GM12878 (cell line): ENCODE results near the gene COL15A1.

ENCODE experiments used
- BHLHE40 ChIP-seq, 2 experiments: fragments of 450-650 bp in 1 of 2; IDR thresholded peaks; 2 replicates each; pipeline ENCODE4 v1.6.1; 2011 to 2017; ENCODE audit warnings: low read depth in 2 of 2, borderline replicate concordance in 1 of 2, improper control_type of control experiment in 1 of 2, low read length in 1 of 2, mild to moderate bottlenecking in 1 of 2
- EGR1 ChIP-seq, 2 experiments: IDR thresholded peaks; 1 replicate in 1 of 2; 2 replicates in 1 of 2; pipeline ENCODE4 v1.6.1; 2011 to 2012; ENCODE audit warnings: low read depth in 2 of 2, low read length in 2 of 2, borderline replicate concordance in 1 of 2, mild to moderate bottlenecking in 1 of 2, moderate library complexity in 1 of 2
- SP1 ChIP-seq: IDR thresholded peaks from one replicate; pipeline ENCODE4 v1.6.1; 2011; ENCODE audit warnings: low read depth, low read length
- YY1 ChIP-seq: IDR thresholded peaks from 2 replicates; pipeline ENCODE4 v1.6.1; 2011; ENCODE audit warnings: low read depth, mild to moderate bottlenecking, low read length
- TF ChIP-seq, protein P1 (sequence below), 3 experiments: IDR thresholded peaks in 2 of 3; conservative IDR thresholded peaks in 1 of 3; 2 replicates each; pipeline ENCODE4 v1.5.1; 2011; ENCODE audit warnings: low read depth in 3 of 3, low read length in 3 of 3, mild to moderate bottlenecking in 3 of 3, control low read depth in 2 of 3, moderate library complexity in 2 of 3, inconsistent platforms in 1 of 3, mixed read lengths in 1 of 3; ENCODE audit not compliant: control insufficient read depth in 2 of 3, insufficient read depth in 1 of 3; ENCODE audit errors: extremely low read depth in 1 of 3

DNA sequence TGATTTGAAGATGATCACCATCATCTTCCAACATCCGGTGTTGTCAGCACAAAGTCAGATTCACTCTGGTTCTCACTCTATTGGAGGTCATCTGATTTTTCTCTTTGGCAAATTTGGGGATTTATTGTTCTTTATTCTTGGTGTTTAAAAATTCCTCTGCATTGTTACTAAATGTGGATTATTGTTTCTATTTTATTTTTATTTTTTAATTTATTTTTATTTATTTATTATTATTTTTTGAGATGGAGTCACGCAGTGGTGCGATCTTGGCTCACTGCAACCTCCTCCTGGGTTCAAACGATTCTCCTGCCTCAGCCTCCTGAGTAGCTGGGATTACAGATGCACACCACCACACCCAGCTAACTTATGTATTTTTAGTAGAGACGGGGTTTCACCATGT is 88.3 kb downstream of the COL15A1 start:
- TF ChIP-seq SP1 (no peak), EGR1 (IDR thresholded peaks at IDR 0.05; ENCODE audit: borderline replicate concordance in 1 of 2, low read depth in 2 of 2, low read length in 2 of 2) (no peak), BHLHE40 (IDR thresholded peaks at IDR 0.05; ENCODE audit: borderline replicate concordance in 1 of 2, low read depth in 2 of 2, low read length in 1 of 2) (no peak), YY1 (no peak)
- TF ChIP-seq, protein P1, sequence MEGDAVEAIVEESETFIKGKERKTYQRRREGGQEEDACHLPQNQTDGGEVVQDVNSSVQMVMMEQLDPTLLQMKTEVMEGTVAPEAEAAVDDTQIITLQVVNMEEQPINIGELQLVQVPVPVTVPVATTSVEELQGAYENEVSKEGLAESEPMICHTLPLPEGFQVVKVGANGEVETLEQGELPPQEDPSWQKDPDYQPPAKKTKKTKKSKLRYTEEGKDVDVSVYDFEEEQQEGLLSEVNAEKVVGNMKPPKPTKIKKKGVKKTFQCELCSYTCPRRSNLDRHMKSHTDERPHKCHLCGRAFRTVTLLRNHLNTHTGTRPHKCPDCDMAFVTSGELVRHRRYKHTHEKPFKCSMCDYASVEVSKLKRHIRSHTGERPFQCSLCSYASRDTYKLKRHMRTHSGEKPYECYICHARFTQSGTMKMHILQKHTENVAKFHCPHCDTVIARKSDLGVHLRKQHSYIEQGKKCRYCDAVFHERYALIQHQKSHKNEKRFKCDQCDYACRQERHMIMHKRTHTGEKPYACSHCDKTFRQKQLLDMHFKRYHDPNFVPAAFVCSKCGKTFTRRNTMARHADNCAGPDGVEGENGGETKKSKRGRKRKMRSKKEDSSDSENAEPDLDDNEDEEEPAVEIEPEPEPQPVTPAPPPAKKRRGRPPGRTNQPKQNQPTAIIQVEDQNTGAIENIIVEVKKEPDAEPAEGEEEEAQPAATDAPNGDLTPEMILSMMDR (IDR thresholded peaks at IDR 0.05 in 2 of 3, conservative IDR thresholded peaks at IDR 0.05 in 1 of 3; ENCODE audit: control insufficient read depth in 2 of 3, extremely low read depth in 1 of 3, insufficient read depth in 1 of 3, low read depth in 3 of 3, low read length in 3 of 3) = no peak
